Measurements from ENCODE around the gene STARD8.

DNA sequence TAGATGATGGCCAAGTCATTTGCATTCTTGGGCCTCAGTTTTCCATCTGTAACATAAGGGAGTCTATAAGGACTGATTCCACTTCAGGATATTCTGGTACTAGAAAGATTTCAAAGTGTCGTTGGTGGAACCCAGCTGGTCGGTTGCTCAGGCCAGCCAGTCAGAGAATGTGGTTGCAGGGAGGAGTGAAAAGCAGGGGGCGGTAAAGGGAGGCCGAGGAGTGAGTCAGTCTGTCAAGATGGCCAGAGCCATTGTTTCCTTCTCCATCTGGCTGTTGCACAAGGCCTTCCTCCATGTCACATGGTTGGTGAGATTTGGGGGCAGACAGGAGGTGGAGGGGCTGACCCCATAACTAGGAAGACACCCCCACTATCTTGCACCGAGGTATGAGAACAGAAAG, 38.2 kb downstream of the STARD8 start:
- TF ChIP-seq, protein P1, sequence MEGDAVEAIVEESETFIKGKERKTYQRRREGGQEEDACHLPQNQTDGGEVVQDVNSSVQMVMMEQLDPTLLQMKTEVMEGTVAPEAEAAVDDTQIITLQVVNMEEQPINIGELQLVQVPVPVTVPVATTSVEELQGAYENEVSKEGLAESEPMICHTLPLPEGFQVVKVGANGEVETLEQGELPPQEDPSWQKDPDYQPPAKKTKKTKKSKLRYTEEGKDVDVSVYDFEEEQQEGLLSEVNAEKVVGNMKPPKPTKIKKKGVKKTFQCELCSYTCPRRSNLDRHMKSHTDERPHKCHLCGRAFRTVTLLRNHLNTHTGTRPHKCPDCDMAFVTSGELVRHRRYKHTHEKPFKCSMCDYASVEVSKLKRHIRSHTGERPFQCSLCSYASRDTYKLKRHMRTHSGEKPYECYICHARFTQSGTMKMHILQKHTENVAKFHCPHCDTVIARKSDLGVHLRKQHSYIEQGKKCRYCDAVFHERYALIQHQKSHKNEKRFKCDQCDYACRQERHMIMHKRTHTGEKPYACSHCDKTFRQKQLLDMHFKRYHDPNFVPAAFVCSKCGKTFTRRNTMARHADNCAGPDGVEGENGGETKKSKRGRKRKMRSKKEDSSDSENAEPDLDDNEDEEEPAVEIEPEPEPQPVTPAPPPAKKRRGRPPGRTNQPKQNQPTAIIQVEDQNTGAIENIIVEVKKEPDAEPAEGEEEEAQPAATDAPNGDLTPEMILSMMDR (IDR thresholded peaks at IDR 0.05; ENCODE audit: insufficient read depth, low read length) = no peak
- TF ChIP-seq POLR2AphosphoS5 (IDR thresholded peaks at IDR 0.05; ENCODE audit: low read depth) = no peak
- TF ChIP-seq REST (IDR thresholded peaks at IDR 0.05; ENCODE audit: insufficient replicate concordance, low read depth) = no peak
- TF ChIP-seq GABPA (IDR thresholded peaks at IDR 0.05; ENCODE audit: low read depth) = no peak

All from HL-60 (cell line).